22Rv1 (cell line): ENCODE results near the gene KLHL29.

Experiments
- H3K27ac ChIP-seq: fragments of 450-650 bp; 2 replicates; pipeline ENCODE4 v1.5.1; 2017
- CTCF ChIP-seq: fragments of 450-650 bp; IDR thresholded peaks from 2 replicates; pipeline ENCODE4 v1.5.1; 2017; ENCODE audit warnings: mild to moderate bottlenecking
- ZFX ChIP-seq: fragments of 450-650 bp; IDR thresholded peaks from 2 replicates; pipeline ENCODE4 v1.6.1; 2017; ENCODE audit warnings: antibody characterized with exemption, borderline replicate concordance

The KLHL29 gene

DNA sequence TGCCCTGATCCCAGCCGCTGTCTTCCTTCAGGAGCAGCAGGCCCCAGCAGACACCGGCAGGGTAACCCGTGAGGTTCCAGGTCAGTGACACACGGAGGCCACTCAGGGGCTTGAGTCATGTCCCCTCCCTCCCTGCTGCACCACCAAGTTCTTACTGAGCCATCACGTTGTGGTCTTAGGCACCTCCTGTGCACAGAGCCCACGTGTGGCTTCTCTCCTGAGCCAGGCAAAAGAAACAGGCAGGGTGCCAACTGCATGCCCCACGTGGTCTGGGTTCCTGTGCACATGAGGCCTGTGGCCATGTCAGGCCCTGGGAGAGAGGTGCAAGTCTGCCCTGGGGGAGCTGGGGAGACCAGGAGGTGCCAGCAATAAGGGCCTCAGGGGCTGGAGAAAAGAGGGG is 264.8 kb downstream of the KLHL29 start:
- H3K27ac ChIP-seq = no peak overlapping the region
- TF ChIP-seq CTCF (no peak), ZFX (no peak)

GRCh38 chr2:23651187-23652080 is 266.5 kb downstream of the KLHL29 start:
- no peak for TF ChIP-seq CTCF
- no peak for TF ChIP-seq ZFX
- no peak overlapping the region for H3K27ac ChIP-seq

DNA sequence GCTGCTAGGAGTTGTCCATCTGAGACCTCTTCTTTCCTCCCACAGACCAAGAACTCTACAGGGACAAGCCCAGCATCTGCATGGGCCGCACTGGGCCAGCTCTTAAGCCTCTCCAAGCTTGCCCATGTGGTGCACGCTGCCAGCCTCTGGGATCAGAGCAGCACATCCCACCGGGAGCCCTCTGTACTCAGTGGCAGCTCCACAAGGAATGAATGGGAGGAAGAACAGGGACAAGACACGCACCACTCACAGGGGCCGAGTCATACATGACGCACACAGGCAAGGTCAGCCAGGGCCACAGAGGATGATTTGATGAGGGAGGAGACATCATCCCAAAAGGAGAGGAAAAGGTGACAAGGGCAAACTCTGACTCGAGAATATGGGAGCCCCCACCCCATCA is 268.3 kb downstream of the KLHL29 start:
- H3K27ac ChIP-seq = no peak overlapping the region
- TF ChIP-seq ZFX (no peak), CTCF (no peak)

- TF ChIP-seq CTCF (no peak), ZFX (no peak)
- no peak overlapping the region for H3K27ac ChIP-seq
Observed at GRCh38 chr2:23654756-23655155, 269.8 kb downstream of the KLHL29 start.

GRCh38 chr2:23655934-23656596 is 271.1 kb downstream of the KLHL29 start:
- H3K27ac ChIP-seq = no peak overlapping the region
- no peak for TF ChIP-seq ZFX
- TF ChIP-seq CTCF = no peak

- TF ChIP-seq ZFX (no peak), CTCF (no peak)
- H3K27ac ChIP-seq = no peak overlapping the region
Observed at GRCh38 chr2:23656597-23656973, 271.6 kb downstream of the KLHL29 start.

- TF ChIP-seq CTCF (no peak), ZFX (no peak)
Observed at GRCh38 chr2:23657371-23657770, 272.4 kb downstream of the KLHL29 start.

More at GRCh38 chr2:23657371-23657770, 272.4 kb downstream of the KLHL29 start:
- no peak overlapping the region for H3K27ac ChIP-seq
